Suprapubic skin (tissue), 4 donors: ENCODE measurements around the gene PLXDC2. TPM values are rescaled to one million over a fixed set of nuclear protein-coding genes. Genes with fewer than 3 reads are reported as not detected.
"Not testable (repeated sequence)": the region's sequence is repeated elsewhere in the genome, so short reads cannot be mapped to it uniquely, and the experiment has no call there.

Experiments
- DNase-seq, 2 donors: peaks; one replicate each; pipeline ENCODE4 v3.0.0-alpha.2; 2019; ENCODE audit warnings: low spot score in 2 of 2
- H3K27ac ChIP-seq: fragments of 200-600 bp; sonication (generic); one replicate; pipeline ENCODE4 v1.5.1; 2019
- H3K27me3 ChIP-seq: fragments of 200-600 bp; sonication (generic); one replicate; pipeline ENCODE4 v1.5.1; 2019
- H3K36me3 ChIP-seq: fragments of 200-600 bp; sonication (generic); one replicate; pipeline ENCODE4 v1.5.1; 2019
- H3K4me1 ChIP-seq: fragments of 200-600 bp; sonication (generic); one replicate; pipeline ENCODE4 v1.5.1; 2019
- H3K4me3 ChIP-seq: fragments of 200-600 bp; sonication (generic); one replicate; pipeline ENCODE4 v1.5.1; 2019; ENCODE audit warnings: mild to moderate bottlenecking
- H3K9me3 ChIP-seq: fragments of 200-600 bp; sonication (generic); one replicate; pipeline ENCODE4 v1.5.1; 2019
- CTCF ChIP-seq, 2 donors: fragments of 200-600 bp in 1 of 2; fragments of 450-650 bp in 1 of 2; sonication (generic) in 1 of 2; IDR thresholded peaks; one replicate each; pipeline ENCODE4 v1.5.1; 2016 to 2019; ENCODE audit warnings: antibody characterized with exemption in 2 of 2, mild to moderate bottlenecking in 1 of 2, moderate library complexity in 1 of 2
- EP300 ChIP-seq: sonication (generic); formaldehyde crosslinking; IDR thresholded peaks from one replicate; pipeline ENCODE4 v1.6.1; 2017; ENCODE audit warnings: antibody characterized with exemption
- POLR2A ChIP-seq, 2 donors: fragments of 450-650 bp; IDR thresholded peaks; one replicate each; pipeline ENCODE4 v1.6.1; 2017; ENCODE audit warnings: antibody characterized with exemption in 2 of 2, mild to moderate bottlenecking in 2 of 2, moderate library complexity in 2 of 2
- POLR2AphosphoS5 ChIP-seq, 3 donors: sonication (generic); formaldehyde crosslinking; IDR thresholded peaks; one replicate each; pipeline ENCODE4 v1.6.1; 2017; ENCODE audit warnings: antibody characterized with exemption in 3 of 3
- WGBS: methylation state at CpG from one replicate; pipeline ENCODE4 v1.1.5; 2018; 5-methylcytosine and 5-hydroxymethylcytosine counted together
- total RNA-seq, 4 donors: library from RNA; depleted of rRNA; stranded (reverse); fragments of >200 nt; gene quantifications; one replicate each; pipeline ENCODE4 v1.1.0, GENCODE V29; 2016

PLXDC2 gene
- total RNA-seq, 4 donors from 2014 or later: 93.0 to 97.0 (median 95.0) TPM

- H3K36me3 ChIP-seq: no peaks in the 10 kb centered on the region
- no peak for DNase-seq
- no peaks in the 10 kb centered on the region for H3K27me3 ChIP-seq
- no peaks in the 10 kb centered on the region for H3K9me3 ChIP-seq
- H3K27ac ChIP-seq: no peak overlapping the region
- no peaks in the 10 kb centered on the region for H3K4me1 ChIP-seq
- TF ChIP-seq POLR2A (IDR thresholded peaks at IDR 0.05) (no peak), EP300 (no peak), POLR2AphosphoS5 (IDR thresholded peaks at IDR 0.05) (no peak), CTCF (IDR thresholded peaks at IDR 0.05) (no peak)
- H3K4me3 ChIP-seq: no peak overlapping the region
- 81% methylated on average over 1 of the region's 1 CpG for WGBS
Observed at GRCh38 chr10:20020677-20021076, 204.4 kb downstream of the PLXDC2 start.

GRCh38 chr10:20029523-20029922, 213.3 kb downstream of the PLXDC2 start:
- no peak overlapping the region for H3K27ac ChIP-seq
- H3K27me3 ChIP-seq: no peaks in the 10 kb centered on the region
- 93% methylated on average over 3 of the region's 3 CpGs for WGBS
- TF ChIP-seq EP300 (no peak), POLR2A (IDR thresholded peaks at IDR 0.05) (no peak), CTCF (IDR thresholded peaks at IDR 0.05) (no peak), POLR2AphosphoS5 (IDR thresholded peaks at IDR 0.05) (no peak)
- no peak for DNase-seq
- no peaks in the 10 kb centered on the region for H3K9me3 ChIP-seq
- no peaks in the 10 kb centered on the region for H3K36me3 ChIP-seq
- H3K4me1 ChIP-seq: peaks cover 4% of the 10 kb centered on the region
- no peak overlapping the region for H3K4me3 ChIP-seq

GRCh38 chr10:20033476-20033875, 217.2 kb downstream of the PLXDC2 start:
- Histone ChIP-seq H3K27me3 (no peaks in the 10 kb centered on the region), H3K4me3 (no peak overlapping the region), H3K27ac (no peak overlapping the region), H3K36me3 (no peaks in the 10 kb centered on the region), H3K4me1 (no peaks in the 10 kb centered on the region), H3K9me3 (no peaks in the 10 kb centered on the region)
- DNase-seq: no peak
- 79% methylated on average over 4 of the region's 4 CpGs for WGBS
- no peak for TF ChIP-seq CTCF (IDR thresholded peaks at IDR 0.05)
- no peak for TF ChIP-seq POLR2A (IDR thresholded peaks at IDR 0.05)
- TF ChIP-seq EP300: no peak
- no peak for TF ChIP-seq POLR2AphosphoS5 (IDR thresholded peaks at IDR 0.05)

- no peak overlapping the region for H3K27ac ChIP-seq
- H3K9me3 ChIP-seq: no peaks in the 10 kb centered on the region
- no peaks in the 10 kb centered on the region for H3K4me1 ChIP-seq
- TF ChIP-seq POLR2AphosphoS5 (IDR thresholded peaks at IDR 0.05) (no peak), POLR2A (IDR thresholded peaks at IDR 0.05) (no peak), EP300 (no peak), CTCF (IDR thresholded peaks at IDR 0.05) (no peak)
- H3K4me3 ChIP-seq: no peak overlapping the region
- H3K36me3 ChIP-seq: no peaks in the 10 kb centered on the region
- no peaks in the 10 kb centered on the region for H3K27me3 ChIP-seq
- no peak for DNase-seq
- 81% methylated on average over 2 of the region's 2 CpGs for WGBS
Observed at GRCh38 chr10:20034732-20035131, 218.5 kb downstream of the PLXDC2 start.

- H3K9me3 ChIP-seq: no peaks in the 10 kb centered on the region
- no peaks in the 10 kb centered on the region for H3K27me3 ChIP-seq
- H3K4me1 ChIP-seq: no peaks in the 10 kb centered on the region
- 80% methylated on average over 6 of the region's 6 CpGs for WGBS
- TF ChIP-seq POLR2A (IDR thresholded peaks at IDR 0.05) (no peak), POLR2AphosphoS5 (IDR thresholded peaks at IDR 0.05) (no peak), EP300 (no peak)
- no peaks in the 10 kb centered on the region for H3K36me3 ChIP-seq
- no peak for DNase-seq
- no peak overlapping the region for H3K4me3 ChIP-seq
- no peak overlapping the region for H3K27ac ChIP-seq
Observed at GRCh38 chr10:20040012-20040411, 223.8 kb downstream of the PLXDC2 start.

- no peak overlapping the region for H3K4me3 ChIP-seq
- no peaks in the 10 kb centered on the region for H3K27me3 ChIP-seq
- no peaks in the 10 kb centered on the region for H3K36me3 ChIP-seq
- no peaks in the 10 kb centered on the region for H3K4me1 ChIP-seq
- H3K27ac ChIP-seq: no peak overlapping the region
- DNase-seq: no peak
- H3K9me3 ChIP-seq: no peaks in the 10 kb centered on the region
- TF ChIP-seq EP300 (no peak), CTCF (IDR thresholded peaks at IDR 0.05) (no peak), POLR2A (IDR thresholded peaks at IDR 0.05) (no peak), POLR2AphosphoS5 (IDR thresholded peaks at IDR 0.05) (no peak)
- WGBS: 81% methylated on average over 3 of the region's 3 CpGs
Observed at GRCh38 chr10:20041931-20042330, 225.7 kb downstream of the PLXDC2 start.

- not testable (repeated sequence) for H3K27ac ChIP-seq, H3K4me3 ChIP-seq, H3K27me3 ChIP-seq, DNase-seq, H3K4me1 ChIP-seq, H3K9me3 ChIP-seq
- H3K36me3 ChIP-seq: peaks cover 11% of the 10 kb centered on the region
- 98% methylated on average over 5 of the region's 5 CpGs for WGBS
Observed at GRCh38 chr10:20045100-20045499, 228.9 kb downstream of the PLXDC2 start.
